ENCODE data around the gene CCDC60.

CCDC60 gene

DNA sequence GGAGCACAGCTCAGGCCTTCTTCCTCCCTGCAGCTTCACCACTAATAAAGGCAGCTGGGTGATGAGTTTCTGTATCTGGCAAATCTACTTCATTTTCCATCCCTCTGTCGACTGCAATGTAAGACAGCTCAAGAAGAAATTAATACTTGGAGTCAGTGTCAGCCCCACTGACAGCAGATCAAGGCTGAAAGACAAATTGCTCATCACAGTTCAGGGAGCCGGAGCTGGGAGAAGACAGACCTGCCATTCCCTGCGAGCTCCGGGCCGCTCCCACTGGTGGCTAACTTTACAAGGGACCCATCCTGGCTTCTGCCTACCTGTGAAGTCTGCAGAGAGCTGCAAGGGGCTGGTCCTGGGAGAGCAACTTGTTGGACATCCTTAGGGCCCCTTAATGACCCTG lies 49.8 kb downstream of the CCDC60 start:
- no peak for DNase-seq (ENCODE audit: low spot score)

DNA sequence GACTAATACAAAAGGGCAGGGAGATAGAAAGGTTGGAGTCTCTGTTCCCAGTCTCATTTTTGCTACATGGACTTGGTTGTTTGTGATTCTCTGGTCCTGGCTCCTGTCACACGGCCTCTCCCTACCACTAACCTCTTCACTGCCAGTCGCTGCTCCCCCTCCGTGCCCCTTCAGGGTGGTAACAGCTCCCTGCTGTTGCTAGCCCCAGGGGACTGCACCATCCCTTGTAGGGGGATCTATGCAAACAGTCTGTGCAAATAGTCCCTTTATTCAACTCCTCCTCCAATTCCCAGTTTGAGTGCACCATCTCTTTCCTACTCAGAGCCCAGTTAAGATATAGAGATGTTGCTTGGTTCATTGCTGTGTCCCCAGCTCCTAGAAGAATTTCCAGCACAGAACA lies 51.1 kb downstream of the CCDC60 start:
- no peak for DNase-seq (ENCODE audit: low spot score)

DNA sequence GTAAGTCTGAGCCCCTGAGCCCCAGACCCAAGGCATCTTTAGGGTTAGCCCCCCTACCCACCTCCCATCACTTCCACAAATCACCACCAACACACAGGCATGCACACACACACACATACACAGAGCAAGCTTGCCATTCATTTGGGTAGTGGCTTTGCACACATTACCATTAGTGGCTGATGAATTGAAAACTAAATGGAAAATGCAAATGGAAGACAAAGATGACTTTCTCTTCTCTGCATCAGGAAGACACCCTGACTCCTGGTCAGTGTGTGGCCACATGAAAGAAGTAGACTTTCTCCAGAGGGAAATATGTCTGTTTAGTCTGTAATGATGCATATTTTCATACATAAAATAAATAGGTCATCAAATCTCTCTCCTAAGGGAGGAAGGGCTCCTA lies 55.2 kb downstream of the CCDC60 start:
- DNase-seq (ENCODE audit: low spot score): no peak

DNA sequence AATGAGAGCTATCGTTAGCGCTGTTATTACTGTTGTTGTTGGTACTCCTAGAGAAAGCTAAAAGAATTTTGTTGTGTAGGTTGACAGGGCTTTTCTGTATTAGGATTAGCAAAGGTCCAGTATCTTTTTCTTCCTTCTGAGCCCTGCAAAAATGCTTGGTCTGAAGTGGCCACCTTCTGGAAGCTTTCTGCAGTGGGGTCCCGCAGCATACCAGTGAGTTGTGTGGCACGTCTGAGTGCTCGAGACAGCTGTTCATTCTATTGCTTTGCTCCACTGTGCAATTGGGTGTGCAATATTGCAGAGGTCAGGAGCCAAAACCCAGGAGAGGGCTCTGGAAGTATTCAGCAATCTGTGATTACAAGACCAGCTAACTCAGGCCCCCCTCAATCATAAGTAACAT lies 57.1 kb downstream of the CCDC60 start:
- no peak for DNase-seq (ENCODE audit: low spot score)

DNA sequence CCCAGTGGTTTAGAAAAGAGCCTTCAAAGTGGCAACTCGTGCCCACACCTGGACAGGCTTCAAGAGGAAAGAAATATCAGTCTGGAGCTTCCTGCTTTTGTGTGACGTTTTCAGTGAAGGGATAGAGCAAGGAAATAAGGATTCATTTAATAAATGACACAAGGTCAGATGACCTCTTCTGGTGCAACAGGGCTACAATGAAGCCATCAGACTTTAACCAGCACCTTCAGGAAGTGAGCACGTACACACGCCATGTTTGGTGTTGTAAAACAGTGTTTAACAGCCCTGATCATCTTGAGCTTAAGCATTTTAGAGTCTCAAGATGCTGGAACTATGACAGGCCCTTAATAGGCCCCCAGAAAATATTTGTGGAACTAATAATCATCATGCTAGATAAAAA lies 59.1 kb downstream of the CCDC60 start:
- no peak for DNase-seq (ENCODE audit: low spot score)

DNA sequence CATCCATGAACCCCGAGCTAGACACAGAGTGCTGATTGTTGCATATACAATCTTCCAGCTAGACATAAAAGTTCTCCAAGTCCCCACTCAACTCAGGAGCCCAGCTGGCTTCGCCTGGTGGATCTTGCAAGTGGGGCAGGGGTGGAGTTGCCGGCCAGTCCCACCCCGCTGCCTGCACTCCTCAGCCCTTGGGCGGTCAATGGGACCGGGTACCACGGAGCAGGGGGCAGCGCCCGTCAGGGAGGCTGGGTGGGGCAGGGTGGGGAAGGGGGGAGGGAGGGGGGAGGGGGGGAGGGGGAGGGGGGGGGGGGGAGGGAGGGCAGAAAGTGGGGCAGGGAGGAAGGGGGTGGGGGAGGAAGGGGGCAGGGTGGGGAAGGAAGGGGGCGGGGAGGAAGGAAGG lies 63.0 kb downstream of the CCDC60 start:
- no peak for DNase-seq (ENCODE audit: low spot score)

DNA sequence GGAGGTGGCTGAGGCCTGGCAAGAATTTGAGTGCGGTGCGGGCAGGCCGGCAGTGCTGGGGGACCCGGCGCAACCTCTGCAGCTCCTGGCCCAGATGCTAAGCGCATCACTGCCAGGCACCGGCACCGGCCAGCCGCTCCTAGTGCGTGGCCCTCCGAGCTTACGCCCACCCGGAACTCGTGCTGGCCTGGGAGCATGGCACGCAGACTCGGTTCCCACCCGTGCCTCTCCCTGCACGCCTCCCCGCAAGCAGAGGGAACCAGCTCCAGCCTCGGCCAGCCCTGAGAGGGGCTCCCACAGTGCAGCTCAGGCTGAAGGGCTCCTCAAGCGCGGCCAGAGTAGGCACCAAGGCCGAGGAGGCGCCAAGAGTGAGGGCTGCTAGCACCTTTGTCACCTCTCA lies 63.7 kb downstream of the CCDC60 start:
- DNase-seq (ENCODE audit: low spot score): no peak

DNA sequence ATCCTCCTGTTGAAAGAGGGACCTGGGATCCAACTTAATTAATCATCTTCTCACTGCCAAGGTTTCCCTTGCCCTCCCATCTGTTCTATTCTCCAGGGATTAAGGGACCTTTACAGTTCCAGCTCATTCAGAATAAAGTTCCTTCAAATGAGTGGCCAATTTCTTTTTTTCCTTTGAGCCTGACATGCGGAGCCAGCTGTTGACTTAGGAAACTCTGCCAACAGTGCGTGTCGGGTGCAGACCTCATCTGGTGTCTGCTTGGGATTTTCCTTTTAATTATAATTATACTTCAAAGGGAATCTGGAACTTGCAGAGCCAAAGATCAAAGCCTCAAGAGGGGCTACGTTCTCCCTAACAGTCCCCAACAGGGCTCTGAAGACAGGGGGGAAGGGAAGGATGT lies 64.8 kb downstream of the CCDC60 start:
- DNase-seq (ENCODE audit: low spot score): no peak

DNA sequence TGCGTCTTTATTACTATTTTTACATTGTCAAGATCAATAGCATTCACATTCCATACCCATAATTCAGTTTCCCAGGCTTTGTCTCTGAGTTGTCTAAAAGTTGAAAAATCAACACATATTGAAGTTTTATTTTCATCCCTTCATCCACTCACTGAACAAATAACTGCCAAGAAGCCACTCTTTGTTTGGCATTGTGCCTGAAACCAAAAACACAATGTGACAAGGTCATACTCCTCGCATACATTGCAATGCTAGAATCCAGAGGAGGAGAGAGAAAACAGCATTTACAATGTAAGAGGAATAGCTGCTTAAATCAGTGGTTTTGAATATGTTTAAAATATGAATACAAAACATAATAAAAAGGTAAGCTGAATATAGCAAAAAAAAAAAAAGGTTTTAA lies 71.8 kb downstream of the CCDC60 start:
- no peak for DNase-seq (ENCODE audit: low spot score)

DNA sequence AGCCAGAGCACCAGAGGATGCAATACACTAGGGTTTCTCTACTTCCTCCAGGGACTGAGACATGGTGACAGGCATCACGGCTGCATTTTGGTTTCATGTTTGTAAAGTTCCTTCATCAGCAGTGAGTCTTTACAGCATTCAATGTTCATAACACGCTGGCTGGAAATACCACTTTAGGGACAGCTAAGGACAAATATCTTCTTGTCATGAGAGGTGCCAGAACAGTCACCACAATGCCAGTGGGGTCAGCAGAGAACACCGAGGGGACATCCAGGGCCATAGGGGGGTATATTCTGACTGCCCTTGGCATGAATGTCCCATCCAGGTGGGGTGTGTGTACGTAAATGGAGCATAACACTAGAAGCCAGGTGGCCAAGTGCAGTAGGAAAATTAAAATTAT lies 72.3 kb downstream of the CCDC60 start:
- no peak for DNase-seq (ENCODE audit: low spot score)

DNA sequence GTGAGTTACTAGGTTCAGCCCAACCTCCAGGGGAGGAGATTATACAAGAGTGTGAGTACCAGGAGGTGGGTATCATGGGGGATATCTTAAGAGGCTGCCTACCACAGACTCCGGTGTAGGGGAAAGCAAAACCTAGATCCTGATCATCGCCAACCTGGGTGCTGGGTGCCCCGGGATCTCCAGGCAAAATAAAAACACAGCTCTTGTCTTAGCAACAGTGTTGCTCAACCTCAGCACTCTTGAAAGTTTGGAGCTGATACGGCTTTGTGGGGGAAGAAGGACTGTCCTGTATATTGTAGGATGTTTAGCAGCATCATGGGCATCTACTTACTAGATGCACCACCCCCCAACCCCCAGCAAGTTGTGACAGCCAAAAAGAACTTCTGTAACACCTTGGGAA lies 74.5 kb downstream of the CCDC60 start:
- no peak for DNase-seq (ENCODE audit: low spot score)

DNA sequence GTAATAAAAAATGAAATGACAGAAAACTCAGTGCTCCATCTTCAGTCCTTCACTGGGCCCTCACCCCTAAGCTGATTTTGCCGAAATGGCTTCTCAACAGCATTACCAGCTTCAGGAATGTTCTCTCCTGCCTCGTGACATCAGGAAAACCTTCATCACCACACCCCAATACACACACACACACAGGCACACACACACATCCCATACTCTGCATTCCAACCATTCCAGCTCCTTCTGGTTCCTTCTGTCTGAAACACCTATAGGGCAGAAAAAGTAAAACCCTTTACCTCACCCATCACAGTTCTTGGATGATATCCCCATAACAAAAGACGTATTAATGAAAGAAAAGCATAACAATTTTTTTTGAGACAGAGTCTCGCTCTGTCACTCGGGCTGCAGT lies 75.9 kb downstream of the CCDC60 start:
- no peak for DNase-seq (ENCODE audit: low spot score)

DNA sequence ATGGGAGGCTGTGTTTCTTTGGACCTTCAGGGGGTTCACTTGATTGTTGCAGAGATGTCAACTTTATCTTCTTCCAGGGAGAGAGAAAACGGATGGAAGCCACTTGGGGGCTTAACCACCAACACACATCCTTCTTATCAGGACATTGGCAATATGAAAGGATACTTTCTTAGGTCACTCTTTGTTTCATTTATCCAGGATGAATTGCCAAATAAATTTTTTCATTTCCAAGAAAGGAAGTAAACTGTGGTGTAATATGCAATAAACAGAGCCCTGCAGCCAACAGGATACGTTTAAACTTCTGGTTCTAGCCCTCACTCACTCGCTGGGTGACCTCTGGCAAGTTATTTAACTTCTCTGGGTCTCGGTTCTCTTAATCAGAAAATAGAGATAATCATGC lies 77.8 kb downstream of the CCDC60 start:
- no peak for DNase-seq (ENCODE audit: low spot score)

DNA sequence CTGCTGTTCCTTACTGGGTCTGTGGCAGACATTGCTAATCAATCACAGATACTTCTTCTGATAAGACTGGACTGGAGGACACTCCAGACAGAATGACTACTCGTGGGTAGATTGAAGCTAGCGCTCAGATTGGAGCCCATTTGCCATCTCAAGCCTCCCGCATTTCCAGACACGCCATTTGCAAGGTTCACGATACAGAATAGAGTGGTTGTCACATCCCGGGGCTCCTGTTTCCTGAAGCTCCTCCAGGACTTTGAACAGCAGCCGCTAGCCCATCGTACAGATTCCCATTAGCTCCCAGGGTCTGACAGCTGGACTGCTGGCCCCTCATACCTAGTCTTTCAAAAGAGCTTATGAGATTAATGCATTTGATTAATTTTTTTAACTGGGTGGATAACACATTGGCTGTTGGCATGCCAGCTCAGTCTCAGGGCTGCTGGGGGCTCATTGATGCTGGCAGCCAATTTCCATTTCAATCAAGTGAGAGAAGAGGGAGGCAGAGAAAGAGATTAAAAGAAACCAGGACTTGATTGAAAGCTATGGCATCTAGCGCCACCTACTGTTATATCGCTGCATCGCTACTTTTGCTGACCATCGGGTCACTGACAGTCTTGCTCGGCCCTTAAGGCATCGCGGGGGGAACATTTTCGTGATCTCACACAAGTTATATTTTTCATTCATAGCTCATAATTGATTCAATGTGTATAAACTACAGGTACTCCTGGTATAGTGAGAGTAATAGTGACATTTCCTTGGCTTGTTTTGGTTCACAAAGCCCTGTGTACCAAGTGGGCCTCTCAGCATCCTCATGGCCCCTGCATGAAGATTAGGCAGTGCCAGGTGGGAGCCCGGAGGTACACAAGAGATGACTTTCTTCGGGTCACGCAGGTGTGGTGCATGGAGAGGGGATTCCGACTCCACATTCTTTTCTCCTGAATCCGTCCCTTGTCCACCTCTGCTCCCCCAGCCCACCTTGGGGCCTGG lies 78.6 kb downstream of the CCDC60 start:
- no peak for DNase-seq (ENCODE audit: low spot score)

DNA sequence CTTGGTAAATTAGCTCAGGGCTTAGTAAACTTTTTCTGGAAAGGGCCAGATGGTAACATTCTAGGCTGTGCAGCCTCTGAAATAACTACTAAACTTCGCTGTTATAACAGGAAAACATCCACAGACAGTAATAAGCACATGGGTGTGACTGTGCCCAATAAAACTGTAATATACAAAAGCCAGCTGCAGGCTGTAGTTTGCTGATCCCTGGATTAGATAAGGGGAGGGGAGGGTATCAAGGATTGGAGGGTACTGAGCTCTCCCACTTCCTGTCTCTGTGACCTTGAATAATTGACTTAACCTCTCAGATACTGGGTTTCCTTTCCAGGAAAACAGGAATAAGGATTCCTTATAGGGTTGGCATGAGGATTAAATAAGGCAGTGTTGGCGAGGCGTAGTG lies 81.2 kb downstream of the CCDC60 start:
- DNase-seq (ENCODE audit: low spot score): no peak

DNA sequence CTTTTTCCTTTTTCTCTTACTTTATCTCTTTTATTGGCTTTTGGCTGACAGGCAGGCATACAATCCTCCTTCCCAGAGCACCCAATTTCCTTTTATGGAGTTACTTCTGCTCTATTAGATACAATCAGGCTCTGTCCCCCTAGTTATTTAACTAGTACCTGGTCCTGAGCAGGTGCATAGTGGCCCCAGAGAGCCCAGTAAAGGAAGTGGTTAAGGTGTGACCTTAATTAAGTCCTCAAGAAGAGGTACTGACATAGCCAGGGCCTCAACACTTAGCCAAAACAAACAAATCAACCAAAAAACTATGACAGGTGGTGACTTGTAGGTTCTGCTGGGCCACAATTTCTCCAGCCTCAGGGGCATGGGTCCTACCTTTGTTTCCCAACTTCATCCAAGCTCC lies 82.9 kb downstream of the CCDC60 start:
- DNase-seq (ENCODE audit: low spot score): no peak

DNA sequence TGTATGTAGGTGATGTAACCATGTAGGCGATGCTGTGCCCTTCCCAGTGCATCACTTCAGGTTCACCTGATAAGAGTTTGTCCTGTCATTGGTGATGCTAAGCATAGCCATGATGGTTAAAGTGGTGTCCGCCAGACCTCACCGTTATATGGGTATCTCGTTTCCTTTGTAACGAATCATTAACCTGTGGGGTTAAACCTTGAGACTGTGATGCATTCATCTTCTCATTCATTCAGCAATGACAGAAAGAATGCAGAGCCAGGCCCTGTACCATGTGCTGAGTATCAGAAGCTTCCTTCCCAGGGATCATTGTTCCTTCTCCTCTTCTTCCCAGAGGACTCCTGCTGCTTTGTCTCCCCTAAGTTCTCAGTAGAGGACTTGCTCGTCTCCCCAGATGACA lies 84.9 kb downstream of the CCDC60 start:
- no peak for DNase-seq (ENCODE audit: low spot score)

DNA sequence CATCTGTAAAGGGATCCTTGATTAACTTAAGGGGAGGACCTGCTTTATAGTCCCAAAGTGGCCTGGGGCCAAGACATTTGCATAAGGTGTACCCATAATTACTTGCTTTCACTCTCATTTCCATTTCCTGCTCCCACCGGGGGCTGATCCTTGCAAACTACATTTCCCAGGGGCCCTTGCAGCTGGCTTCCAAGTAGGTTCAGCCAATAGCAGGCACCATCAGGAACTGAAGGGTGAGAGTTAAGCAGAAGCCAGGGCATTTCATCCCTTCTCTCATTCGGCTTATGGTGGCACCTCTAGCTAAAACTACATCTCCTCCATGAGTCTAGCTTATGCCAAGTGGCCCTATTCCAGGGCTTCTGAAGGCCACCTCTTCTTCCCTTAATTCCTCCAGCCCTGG lies 88.8 kb downstream of the CCDC60 start:
- no peak for DNase-seq (ENCODE audit: low spot score)

DNA sequence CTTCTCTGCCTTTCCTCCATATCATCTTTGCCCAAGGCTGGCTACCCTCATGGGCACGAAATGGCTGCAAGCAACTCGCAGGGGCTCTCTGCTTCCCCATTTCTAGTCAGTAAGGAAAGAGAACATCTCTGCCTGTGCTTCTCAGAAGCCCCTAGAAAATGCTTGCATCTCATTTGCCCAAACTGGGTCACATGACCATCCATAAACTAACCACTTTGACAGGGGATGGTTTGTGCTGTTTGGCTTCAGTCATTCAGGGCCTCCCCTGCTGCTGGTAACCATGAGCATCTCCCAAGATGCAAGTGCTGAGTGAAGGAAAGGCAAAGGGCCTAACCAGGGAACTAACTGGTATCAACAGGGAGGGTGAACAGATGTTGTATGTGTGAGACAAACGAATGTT lies 91.1 kb downstream of the CCDC60 start:
- no peak for DNase-seq (ENCODE audit: low spot score)

DNA sequence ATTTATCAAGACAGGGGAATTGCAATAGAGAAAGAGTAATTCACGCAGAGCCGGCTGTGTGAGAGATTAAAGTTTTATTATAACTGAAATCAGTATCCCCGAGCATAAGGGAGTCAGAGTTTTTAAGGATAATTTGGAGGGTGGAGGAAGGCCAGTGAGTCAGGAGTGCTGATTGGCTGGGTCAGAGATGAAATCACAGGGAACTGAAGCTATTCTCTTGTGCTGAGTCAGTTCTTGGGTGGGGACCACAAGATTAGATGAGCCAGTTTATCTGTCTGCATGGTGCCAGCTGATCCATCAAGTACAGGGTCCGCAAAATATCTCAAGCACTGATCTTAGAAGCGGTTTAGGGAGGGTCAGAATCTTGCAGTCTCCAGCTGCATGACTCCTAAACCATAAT lies 96.6 kb downstream of the CCDC60 start:
- DNase-seq (ENCODE audit: low spot score): no peak

DNA sequence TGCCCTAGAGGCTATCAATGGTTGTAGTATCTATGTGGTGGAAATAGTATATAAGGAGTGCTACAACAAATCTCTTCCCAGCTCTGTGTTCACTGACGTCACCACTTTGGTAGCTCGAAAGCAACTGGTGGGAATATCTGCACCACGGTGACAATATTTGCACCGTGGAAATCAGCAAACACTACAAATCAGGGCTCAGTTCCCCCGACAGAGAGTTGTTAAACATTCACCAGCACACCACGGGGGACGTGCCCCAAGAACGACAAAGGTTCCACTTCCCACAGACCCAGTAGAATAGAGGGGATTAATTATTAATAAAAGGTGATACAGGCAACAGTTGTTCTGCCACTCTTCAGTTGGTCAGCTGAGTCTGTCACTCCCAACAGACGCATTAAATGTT lies 98.4 kb downstream of the CCDC60 start:
- no peak for DNase-seq (ENCODE audit: low spot score)

DNA sequence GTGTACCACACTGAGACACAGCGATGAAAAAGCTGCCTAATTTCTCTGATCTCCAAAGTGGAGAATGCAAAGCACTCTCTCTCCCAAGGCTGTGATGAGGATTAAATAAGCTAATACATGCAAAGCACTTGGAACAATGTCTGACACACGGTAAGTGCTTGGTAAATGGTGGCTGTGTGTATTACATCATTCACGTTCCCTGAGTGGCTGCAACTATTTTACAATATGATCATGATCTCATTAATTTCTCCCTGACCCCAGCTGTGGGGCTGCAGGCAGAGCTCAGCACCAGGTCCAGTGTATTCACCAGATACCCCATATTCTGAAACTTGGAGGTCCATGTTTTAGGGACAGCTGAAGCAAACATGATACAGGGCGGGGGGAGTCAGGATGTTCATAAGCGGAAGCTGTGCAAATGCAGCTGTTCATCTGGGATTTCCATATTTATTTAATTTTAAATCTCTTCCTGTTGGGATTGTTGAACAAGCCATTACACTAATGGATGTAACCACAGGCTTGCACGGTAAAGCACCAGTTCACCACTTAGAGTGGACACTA lies 106.4 kb downstream of the CCDC60 start:
- DNase-seq (ENCODE audit: low spot score): no peak

DNA sequence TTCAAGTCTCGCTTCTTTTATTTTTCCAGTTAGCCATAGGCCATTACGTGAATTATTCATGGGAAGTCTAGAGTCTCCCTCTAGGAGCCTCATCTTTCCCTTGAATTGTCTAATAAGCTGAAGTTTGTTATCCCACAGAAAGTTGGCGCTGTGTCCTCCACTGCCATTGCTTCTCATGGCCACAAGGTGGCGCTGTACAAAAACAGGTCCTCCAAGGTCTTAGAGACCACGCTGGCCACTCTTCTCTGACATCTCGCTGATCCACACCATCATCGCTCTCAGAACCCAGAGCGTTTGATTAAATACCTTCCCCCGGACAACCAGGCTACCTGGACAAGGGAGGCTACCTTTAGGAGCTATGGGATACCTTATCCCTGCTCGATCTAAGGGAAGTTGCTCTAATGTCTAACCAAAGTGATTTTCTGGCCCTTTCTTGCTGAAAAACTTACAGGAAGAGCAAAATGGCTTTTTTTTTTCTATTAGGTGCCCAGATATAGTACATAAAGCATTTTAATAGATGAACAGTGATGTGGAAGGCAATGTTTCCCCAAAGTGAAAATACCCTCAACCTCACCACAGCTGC lies 110.0 kb downstream of the CCDC60 start:
- DNase-seq (ENCODE audit: low spot score): peak; percentile 23

DNA sequence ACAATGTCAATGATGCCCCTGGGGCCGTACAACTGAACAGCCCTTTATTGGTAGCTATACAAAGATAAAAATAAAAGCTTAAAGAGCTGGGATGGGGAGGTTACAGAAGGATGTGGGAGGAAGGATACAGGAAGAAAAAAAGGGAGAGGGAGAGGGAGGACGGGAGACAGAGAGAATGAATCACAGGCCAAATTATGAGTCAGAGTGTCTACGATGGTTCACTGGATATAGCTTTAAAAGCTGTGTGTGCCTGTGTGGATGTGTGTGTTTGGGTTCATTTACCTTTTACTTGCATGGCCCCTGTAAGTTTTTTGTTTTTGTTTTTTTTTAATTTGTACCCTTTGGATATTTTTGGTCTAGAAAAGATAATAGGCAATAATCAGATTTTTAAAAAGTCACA lies 111.9 kb downstream of the CCDC60 start:
- DNase-seq (ENCODE audit: low spot score): no peak

All from CD4-positive, alpha-beta T cell treated with Interleukin-15 for 4 hours (primary cell).